ENCODE measurements around the gene ERRFI1.

DNA sequence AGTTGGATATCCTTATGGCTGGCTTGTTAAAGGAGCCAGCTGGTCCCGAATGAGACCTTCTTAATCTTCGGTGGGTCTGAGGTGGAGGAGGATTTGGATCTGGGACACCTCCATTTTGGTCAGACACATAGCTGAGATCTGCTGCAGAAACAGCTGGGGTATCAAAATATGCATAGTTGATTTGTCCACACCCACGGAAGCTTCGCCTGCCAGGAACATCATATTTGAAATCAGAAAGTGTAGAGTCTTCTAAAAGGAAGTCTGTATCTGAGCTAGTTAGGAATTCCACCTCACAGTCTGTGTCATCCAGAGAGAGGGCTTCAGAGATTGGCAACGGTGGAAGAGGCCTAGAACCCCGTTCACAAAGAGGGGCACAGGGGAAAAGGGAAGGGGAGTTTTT is 12.3 kb downstream of the ERRFI1 start:
- TF ChIP-seq, protein P1, sequence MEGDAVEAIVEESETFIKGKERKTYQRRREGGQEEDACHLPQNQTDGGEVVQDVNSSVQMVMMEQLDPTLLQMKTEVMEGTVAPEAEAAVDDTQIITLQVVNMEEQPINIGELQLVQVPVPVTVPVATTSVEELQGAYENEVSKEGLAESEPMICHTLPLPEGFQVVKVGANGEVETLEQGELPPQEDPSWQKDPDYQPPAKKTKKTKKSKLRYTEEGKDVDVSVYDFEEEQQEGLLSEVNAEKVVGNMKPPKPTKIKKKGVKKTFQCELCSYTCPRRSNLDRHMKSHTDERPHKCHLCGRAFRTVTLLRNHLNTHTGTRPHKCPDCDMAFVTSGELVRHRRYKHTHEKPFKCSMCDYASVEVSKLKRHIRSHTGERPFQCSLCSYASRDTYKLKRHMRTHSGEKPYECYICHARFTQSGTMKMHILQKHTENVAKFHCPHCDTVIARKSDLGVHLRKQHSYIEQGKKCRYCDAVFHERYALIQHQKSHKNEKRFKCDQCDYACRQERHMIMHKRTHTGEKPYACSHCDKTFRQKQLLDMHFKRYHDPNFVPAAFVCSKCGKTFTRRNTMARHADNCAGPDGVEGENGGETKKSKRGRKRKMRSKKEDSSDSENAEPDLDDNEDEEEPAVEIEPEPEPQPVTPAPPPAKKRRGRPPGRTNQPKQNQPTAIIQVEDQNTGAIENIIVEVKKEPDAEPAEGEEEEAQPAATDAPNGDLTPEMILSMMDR (conservative IDR thresholded peaks at IDR 0.05), result no peak
- TF ChIP-seq ZFX (IDR thresholded peaks at IDR 0.05), result no peak

All from C4-2B (cell line).